NCI-H146 (cell line): ENCODE data around the gene KCNIP3.

Experiments
- DNase-seq: peaks from one replicate; lab custom pipeline; 2025; lab: John Stamatoyannopoulos, UW

KCNIP3 gene

DNA sequence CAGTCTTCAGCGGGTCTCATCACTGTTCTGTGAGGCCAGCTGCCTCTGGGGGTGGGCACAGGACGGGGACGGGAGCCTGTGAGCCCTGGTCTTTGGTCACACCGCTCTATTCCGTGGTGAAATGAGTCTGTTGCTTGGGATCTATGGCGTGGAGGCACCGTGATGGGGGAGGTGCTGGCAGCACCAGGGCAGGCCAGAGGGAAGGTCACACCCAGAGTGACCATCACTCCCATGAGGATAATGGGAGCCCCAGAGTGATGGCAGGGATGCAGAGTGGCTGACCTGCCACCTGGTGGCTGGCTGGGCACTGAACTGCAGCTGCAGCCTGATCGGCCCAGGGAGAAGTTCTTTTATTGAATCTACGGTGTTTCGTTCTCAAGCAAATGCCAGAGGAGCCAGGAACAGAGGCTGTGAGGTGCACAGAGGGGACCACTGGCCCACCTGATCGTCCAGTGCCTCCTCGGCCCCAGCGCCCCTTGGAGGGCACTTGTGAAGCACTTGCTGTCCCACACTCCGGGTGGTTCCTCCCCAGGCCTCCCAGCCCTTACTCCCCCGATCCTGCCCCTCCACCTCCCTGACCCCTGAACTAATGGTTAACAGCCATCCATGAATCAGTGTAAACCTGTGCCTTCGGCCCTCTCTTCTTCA lies 17.9 kb downstream of the KCNIP3 start:
- DNase-seq: peak; percentile 49

DNA sequence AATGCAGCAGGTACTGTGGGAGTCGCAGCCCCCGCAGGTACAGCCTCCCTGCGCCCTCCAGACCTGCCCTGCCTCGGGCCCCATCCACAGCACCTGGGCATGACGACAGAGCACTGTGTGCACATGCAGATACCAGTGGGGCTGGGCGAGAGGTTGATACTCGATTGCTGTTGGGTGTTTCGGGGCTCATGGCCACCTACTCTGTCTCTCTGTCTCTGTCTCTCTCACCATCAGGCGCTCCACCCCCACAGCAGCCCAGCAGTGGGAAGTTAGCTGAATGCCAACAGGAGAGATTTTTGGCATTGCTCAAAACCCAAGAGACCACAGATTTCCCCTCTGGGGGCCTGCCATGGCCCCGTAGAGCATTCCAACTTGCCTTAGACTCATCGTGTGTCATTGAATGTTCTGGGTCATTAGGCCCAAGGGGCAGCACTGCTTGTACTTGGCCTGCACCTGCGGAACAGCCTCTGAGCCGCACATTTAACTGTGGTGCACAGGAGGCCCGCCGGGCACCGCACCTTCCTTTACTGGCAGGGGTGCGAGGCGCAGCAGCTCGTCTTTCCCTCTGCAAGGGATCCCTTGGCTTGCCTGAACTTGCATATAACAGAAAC lies 18.8 kb downstream of the KCNIP3 start:
- no peak for DNase-seq

DNA sequence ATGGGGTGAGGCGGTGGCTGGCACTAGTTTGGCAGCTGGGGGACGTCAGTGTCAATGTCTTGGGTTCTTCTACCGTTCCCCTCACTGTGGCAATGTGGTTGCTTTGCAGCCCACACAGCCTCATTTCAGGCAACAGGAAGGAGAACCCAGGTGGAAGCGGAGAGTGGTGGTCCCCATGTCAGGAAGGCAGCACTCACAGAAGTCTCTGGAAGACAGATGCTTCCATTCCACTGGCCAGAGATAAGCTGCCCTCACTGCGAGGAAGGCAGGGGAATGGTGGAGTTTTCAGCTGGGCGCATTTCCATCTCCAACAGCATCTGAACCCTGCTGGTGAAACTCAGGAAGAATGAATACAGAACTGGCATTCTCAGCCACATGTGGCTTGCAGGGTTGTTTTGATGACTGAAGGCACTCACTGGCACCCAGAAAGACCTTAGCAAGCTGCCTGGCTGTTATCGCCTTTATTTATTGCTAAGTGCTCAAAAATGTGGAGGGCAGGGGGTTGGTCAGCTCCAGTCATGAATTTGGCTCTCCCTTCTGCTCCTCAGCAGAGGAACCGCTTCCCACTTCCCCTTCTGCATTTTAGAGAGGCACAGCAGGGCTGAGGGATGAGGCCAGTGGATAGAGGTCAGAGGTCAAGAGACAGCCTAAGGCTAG lies 19.4 kb downstream of the KCNIP3 start:
- no peak for DNase-seq

DNA sequence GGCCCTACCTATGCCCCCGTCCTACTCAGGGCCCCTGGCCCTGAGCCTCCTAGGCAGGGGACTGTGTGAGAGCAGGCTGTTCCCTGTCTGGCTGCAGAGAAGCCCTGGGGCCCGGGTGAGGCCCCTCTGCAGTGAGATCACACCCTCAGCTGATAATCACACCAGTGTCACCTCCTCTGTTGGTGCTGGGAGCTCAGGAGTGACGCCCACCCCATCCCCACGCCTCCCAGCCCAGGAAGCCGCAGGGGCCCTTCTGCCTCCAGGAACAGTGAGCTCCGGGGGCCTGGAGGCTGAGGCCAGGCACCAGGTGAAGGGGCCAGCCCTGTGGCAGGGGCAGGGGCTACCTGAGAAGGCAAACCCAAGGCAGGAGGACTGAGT lies 20.0 kb downstream of the KCNIP3 start:
- DNase-seq: no peak

DNA sequence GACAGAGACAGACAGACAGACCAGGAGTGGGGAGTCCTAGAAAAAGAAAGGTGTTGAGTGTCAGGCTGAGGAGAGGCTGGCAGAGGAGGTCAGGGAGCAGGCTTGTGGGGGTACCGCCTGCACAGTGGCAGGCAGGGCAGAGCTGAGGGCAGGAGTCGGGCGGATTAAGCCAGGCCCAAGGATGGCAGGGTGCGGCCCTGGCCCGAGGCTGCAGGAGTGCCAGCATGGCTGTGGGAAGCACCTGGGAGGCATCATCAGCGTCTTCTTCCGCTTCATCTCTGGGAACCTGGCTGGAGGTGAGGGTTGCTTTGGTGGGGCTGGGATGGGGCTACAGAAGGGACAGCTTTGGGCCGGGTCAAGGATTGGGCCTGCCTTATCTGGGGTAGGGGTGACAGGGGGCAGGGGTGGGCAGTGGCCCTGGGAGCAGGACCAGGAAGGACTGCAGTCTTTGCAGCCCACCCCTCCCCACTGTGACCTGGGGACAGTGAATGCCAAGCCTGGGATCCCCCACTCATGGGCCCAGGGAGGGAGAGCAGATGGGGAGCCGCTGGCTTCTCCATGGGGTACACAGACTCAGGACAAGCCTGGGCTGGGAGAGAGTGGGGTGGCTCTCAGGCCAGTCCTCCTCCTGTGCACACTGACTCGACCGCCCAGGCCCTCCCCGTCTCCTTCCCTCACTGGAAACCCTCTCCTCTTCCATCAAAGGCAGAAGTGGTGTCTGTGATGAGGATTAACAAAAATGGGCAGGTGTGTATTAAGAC lies 20.7 kb downstream of the KCNIP3 start:
- DNase-seq: no peak

DNA sequence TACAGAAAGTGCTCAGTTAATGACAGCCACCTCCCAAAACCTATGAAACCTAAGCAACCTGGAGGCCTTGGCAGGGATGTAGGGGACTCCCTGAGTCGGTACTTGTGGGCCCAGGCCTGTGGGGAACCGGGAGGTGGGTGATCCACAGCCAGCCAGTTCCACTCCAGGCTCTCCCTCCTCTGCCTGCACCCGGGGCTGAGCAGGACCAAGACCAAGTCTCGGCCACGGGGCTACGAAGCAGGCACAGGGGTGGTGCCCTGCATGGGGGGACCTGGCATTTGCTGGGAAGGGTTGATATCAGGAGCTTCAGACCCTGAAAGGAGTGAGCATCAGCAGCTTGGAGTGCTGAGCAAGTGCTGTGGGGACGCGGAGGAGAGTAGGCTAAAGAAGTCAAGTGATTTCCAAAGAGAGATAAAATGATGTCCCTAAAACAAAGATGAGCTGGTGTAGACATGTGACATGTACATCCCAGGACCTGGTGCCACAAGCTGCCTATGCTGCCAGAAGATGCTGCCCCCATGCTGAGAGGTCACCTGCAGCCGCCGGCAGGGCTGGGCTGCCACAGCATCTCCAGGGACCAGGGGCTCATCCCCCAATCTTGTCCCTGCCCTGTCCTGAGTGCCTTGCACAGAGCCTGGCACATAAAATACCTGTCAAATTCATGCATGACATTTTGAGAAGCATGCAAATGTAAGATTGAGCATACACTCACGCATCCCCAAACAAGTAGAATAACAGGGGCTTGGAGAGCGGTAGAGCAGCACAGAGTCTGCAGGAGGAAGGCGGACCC lies 21.5 kb downstream of the KCNIP3 start:
- DNase-seq: no peak

DNA sequence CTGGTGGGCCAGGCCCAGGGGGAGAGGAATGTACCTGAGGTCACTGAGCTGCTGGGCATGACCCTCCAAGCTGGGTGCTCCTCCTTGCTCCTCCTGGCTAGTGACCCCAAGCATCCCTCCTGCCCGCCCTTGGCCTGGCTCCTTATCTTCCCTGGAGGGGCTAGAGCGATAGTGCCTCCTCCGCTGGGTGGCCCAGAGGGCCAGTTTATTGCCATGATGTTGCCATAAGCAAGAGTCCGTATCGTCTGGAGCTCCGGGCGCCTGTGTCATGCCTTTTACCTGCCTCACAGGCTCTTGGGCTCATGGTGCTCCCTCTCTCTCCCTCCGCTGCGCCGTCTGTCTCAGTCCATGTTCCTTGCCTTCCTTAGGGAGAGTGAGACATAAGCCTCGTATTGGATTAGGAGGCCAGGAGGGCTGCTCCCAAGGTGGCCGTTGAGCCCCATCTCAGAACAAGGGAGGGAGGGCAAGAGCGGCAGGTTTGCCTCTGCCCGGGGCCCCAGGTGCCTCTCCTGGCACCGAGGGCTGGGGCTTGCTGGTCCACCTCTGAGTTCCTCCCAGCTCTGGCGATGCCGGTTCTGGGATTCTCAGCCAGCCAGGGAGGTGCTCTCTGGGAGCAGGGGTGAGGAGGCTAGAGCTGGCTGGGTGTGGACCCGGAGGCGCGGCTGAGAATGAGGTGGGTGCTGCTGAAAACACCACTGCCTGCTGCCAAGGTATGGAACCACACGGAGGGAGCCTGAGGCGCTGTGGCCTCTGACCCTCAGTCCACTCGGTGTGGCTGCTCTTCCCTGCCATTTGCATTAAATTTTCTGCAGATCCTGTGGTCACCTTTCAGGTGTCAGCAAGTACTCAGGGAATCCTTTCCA lies 22.6 kb downstream of the KCNIP3 start:
- no peak for DNase-seq

DNA sequence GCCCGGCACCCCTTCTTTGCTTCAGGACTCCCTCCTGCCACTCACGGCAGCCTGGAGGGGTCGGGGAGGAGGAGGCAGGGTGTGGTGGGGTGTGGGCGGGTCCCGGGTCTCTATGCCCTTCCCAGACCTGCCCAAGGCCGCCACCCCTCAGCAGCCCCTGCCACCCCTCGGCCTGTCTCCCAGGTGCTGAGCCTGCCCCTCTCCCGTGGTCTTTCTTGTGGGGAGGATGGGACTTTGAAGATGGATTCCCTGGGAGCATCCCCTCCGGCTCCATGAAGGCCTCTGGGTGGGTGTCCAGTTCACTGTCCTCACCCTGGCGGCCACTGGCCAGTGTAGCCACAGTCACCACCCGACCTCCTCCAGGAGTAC lies 23.2 kb downstream of the KCNIP3 start:
- no peak for DNase-seq

DNA sequence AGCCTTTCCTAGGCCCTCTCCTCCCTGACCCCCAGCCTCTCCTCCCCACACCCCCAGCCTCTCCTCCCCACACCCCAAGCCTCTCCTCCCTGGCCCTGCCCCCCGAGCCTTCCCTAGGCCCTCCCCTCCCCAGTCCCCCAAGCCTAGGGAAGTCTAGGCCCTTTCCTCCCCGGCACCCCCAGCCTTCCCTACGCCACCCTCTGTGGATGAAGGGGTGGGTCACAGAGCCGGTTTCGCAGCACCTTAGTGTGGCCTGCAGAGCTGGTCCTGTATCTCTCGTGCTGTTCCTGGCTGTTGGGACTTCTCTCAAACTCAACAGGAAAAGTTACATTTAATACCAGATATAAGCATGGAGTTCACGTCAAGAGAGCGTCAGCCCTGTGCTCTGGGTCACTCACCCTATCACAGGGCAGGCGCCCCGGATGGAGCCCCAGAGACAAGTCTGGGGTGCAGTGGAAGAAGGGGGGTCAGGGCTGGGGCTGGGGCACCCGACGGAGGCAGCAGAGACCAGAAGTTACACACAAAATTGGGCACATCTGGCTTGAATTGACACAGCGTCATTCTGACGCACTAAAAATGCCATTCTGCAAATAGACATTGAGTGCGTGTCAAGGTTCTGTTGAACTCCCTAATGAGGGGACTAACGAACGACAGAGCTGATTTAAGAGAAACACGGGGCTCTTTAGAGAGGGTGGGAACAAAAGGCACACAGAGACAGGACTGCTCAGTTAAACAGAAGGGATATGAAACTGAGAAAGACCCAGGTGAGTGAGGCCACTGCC lies 24.0 kb downstream of the KCNIP3 start:
- DNase-seq: no peak

DNA sequence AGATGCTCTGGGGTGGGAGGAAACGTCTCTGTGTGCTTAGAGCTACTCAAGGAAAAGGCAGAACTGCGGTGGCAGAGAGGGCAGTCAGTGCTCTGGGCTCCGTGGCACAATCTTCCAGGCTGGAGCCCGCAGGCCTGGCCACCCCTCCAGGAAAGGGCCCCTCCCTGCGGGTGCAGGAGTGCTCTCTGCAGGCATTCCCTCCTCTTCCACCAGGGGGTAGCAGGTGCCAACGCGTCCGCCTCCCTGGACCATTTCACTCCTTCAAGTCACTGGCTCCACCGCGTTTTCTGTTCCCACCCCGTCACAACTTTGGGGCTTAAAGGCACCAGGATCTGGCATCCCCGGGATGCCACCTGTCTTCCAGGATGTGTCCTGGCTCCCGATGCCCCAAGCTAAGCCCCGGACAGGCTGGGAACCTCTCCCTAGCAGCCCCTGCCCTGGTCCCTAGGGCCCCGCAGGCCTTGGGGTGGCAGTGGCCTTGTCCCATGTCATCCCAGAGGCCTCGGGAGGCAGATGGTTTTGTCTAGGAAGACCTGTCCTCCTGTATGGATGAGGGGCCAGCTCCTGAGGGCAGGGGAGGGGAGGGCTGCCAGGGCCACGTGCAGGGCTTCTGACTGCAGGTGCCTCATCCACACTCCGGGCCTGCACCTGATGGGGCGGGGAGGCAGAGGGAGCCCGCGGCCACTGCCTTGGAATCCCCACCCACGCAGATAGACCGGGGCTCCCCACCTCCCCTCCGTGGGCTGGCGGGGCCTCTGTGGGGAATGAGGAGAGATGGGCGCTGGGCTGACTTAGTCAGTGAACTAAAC lies 26.4 kb downstream of the KCNIP3 start:
- DNase-seq: peak; percentile 76

DNA sequence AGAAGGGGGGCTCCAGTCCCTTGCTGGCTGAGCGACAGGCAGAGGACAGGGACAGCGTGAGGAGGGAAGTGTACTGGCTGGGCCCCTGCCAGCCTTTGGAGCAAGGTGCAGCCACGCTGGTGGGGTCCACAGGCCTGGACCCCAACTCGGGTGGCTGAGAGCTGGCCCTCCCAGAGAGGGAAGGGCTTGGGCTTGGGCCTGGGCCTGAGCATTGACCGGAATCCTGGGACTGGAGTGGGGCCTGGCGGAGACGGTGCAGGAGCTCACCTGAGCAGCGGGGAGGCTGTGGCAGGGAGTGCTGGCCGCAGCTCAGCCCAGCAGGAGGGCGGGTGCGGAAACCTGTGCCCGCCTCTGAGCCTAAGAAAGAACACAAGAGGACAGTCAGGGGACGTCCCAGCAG lies 27.9 kb downstream of the KCNIP3 start:
- no peak for DNase-seq

DNA sequence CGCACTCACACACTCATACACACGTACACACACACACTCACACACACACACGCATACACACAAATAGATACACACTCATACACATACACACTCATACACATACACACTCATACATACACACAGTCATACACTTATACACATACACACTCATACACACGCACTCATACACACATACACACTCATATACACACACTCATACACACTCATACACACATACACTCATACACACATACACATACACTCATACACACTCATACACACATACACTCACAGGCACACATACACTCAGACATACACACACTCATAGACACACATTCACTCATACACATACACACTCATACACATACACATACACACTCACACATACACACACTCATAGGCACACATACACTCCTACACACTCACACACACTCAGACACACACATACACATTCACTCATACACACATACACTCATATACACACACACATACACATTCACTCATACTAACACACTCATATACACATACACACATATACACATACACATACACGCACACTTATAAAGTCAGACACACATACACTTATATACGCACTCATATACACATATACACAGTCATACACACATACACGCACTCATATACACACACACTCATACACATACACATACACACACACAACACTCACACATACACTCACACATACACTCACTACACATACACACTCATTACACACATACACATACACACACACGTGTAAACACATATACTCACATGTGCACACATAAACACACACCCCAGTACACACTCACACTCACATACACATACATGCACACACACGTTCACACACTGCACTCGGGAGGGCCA lies 28.7 kb downstream of the KCNIP3 start:
- DNase-seq: no peak

DNA sequence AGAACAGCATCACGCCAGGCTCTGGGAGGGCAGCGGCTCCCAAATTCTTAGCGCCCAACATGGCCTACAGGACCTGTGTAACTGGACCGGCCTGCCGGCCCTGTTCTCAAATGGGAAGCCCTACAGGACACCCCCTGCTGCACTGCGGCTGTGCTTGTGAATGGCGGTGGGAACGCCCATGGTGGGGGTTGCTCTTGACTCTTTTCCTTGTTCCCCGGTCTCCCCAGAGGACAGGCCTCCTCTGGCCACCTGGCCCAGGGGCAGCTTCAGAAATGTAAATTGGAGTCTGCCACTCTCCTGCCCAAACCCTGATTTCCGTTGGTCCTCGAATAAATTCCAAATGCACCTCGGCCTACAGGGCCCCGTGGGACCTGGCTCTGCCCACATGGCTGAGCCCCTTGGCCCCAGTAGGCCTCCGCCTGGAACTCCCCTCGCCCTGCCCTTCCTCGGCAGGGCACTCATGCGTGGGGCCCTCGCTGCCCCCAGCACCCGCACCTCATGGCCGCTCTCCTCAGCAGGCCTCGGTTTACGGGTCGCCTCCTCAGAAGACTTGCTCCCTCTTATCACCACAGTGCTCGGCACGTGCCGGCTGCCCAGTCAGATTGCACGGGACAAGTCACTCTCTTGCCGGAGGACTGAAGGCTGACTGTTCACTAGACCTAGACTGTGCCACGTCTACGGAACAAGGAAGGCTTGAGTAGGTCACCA lies 29.4 kb downstream of the KCNIP3 start:
- DNase-seq: no peak

DNA sequence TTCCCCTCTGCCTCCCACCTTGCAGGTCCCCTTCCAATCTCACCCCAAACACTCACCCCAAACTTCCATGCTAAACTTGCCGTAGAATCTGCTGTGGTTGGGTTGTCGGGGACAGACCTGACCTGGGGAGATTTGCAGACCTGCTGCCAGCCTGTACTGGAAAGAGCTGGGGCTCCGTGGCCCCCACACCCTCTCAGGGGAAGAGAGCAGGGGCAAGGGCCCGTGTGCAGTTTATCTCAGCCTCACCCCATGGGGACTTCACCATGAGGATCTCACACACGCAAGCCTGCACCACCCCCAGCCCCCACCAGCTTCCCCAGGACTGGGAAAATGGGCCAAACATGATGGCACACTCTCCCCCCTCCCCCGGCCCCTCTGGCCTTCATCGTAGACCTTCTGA lies 30.7 kb downstream of the KCNIP3 start:
- no peak for DNase-seq

DNA sequence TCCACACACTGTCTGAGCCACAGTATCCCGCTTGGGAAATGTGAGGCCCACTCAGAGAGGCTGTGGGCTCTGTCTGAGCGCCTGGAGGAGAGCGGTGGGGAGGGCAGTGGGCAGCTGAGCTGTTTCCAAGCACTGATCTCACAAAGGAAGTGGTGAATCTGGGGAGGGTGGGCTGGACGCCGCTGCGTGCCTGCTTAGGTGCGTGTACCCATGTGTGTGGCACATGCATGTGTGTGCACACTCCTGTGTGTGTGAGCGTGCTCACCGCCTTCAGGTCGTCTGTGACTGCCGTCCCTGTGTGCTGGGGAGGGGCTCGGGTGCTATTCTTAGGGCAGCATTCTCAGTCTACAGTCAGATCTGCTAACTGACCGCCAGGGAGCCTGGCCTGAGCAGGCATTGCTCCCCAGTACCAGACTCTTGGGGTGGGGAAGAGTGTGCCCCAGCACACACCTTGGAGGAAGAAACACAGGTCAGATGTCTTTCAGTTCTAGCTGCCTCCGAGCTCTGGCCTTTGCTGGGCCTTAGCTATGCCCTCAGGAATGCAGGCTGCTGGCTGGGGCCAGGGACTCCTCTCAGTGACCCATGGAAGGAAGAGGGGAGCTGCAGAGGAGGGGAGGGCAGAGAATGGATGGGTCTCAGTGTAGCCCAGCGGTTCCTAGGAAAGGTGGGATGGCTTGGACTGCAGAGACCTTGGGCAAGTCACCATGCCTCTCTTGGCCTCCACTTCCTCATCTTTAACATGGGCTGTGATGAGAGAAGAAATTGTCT lies 31.4 kb downstream of the KCNIP3 start:
- no peak for DNase-seq

DNA sequence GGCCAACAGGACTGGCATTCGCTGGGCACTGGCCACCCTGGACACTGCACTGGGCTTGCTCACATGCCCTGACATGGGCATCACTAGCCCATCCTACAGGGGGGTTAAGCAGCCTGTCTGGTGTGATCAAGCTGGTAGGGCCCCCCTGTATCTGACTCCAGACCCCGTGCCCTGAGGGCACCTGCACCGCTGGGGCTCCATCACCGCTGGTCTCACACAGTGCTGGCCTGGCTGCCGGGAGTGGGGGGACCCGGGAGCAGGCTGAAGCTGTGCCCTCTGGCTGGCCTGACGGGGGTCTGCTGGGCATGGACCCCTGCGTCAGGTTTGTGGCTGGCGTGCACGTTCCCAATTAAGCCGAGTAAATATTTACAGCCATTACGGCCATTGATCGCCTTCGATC lies 32.3 kb downstream of the KCNIP3 start:
- no peak for DNase-seq
